Stomach (tissue), 4 donors: ENCODE measurements around the gene PIGP.
A peak's percentile ranks its signal among the peaks of the same experiment; 100 is the strongest.

ENCODE experiments used
- CTCF ChIP-seq, 7 experiments: fragments of 450-650 bp in 4 of 7; fragments of 200-600 bp in 3 of 7; sonication (generic) in 3 of 7; IDR thresholded peaks; one replicate each; pipeline ENCODE4 v1.5.1; 2016 to 2019; ENCODE audit warnings: antibody characterized with exemption in 7 of 7, control low read depth in 2 of 7, mild to moderate bottlenecking in 1 of 7
- POLR2A ChIP-seq, 4 donors: fragments of 450-650 bp; IDR thresholded peaks; one replicate each; pipeline ENCODE4 v1.6.1; 2016; ENCODE audit warnings: antibody characterized with exemption in 4 of 4, control low read depth in 2 of 4, mild to moderate bottlenecking in 1 of 4, moderate library complexity in 1 of 4
- POLR2AphosphoS5 ChIP-seq, 3 donors: sonication (generic); formaldehyde crosslinking; IDR thresholded peaks; one replicate each; pipeline ENCODE4 v1.6.1; 2016; ENCODE audit warnings: antibody characterized with exemption in 3 of 3

GRCh38 chr21:37072274-37072987, 440 bp downstream of the PIGP start:
- TF ChIP-seq CTCF (IDR thresholded peaks at IDR 0.05) (no peak), POLR2AphosphoS5 (IDR thresholded peaks at IDR 0.05) (peak; percentile 6 to 86 (median 71)), POLR2A (IDR thresholded peaks at IDR 0.05) (peak in 1 of 4 donors; percentile 10)
